ENCODE results near the gene S100A7. TPM values are rescaled to one million over a fixed set of nuclear protein-coding genes. Genes with fewer than 3 reads are reported as not detected.

Gene S100A7
- total and polyA plus RNA-seq, 2 donors (not counting 1 experiment from before 2014, with no cell fraction given), result not detected

- H2AFZ ChIP-seq (ENCODE audit: low read length), result no peak overlapping the region
- H3K4me2 ChIP-seq (ENCODE audit: extremely low read depth, insufficient read depth, low read length), result no peak overlapping the region
- H3K9me3 ChIP-seq (ENCODE audit: control insufficient read depth, insufficient read depth, low read depth, low read length), result no peaks in the 10 kb centered on the region
- no peaks in the 10 kb centered on the region for H3K79me2 ChIP-seq (ENCODE audit: control insufficient read depth, insufficient read depth, low read length)
- H3K9ac ChIP-seq (ENCODE audit: insufficient read depth, low read length), result no peak overlapping the region
- H3K27me3 ChIP-seq (ENCODE audit: control insufficient read depth, insufficient read depth, low read length), result peaks cover 4% of the 10 kb centered on the region
- no peaks in the 10 kb centered on the region for H3K36me3 ChIP-seq (ENCODE audit: control insufficient read depth, insufficient read depth, low read length)
- no peak overlapping the region for H3K4me3 ChIP-seq (replicated peaks in 1 of 4; ENCODE audit: control extremely low read depth in 1 of 4, insufficient read depth in 1 of 4, low read depth in 3 of 4, low read length in 4 of 4)
- H4K20me1 ChIP-seq (ENCODE audit: control insufficient read depth, extremely low read depth, insufficient read depth, low read length), result no peaks in the 10 kb centered on the region
- DNase-seq (ENCODE audit: low read depth in 2 of 2), result no peak
- H3K27ac ChIP-seq (ENCODE audit: insufficient read depth, low read length), result no peak overlapping the region
- H3K4me1 ChIP-seq (ENCODE audit: control insufficient read depth, extremely low read depth, insufficient read depth, low read length), result peaks cover 6% of the 10 kb centered on the region
- TF ChIP-seq EZH2 (IDR thresholded peaks at IDR 0.05; ENCODE audit: low read length, missing control alignments) (no peak), CTCF (conservative IDR thresholded peaks at IDR 0.05 in 1 of 2, IDR thresholded peaks at IDR 0.05 in 1 of 2; ENCODE audit: low read depth in 1 of 2, low read length in 2 of 2) (no peak)
Observed at GRCh38 chr1:153495536-153495935, 35.1 kb upstream of the S100A7 start.

GRCh38 chr1:153494976-153495535 lies 34.6 kb upstream of the S100A7 start:
- H3K4me2 ChIP-seq (ENCODE audit: extremely low read depth, insufficient read depth, low read length), result no peak overlapping the region
- H3K9ac ChIP-seq (ENCODE audit: insufficient read depth, low read length), result no peak overlapping the region
- H3K4me1 ChIP-seq (ENCODE audit: control insufficient read depth, extremely low read depth, insufficient read depth, low read length), result peaks cover 6% of the 10 kb centered on the region
- peaks cover 4% of the 10 kb centered on the region for H3K27me3 ChIP-seq (ENCODE audit: control insufficient read depth, insufficient read depth, low read length)
- H2AFZ ChIP-seq (ENCODE audit: low read length), result no peak overlapping the region
- H3K9me3 ChIP-seq (ENCODE audit: control insufficient read depth, insufficient read depth, low read depth, low read length), result no peaks in the 10 kb centered on the region
- TF ChIP-seq CTCF (conservative IDR thresholded peaks at IDR 0.05 in 1 of 2, IDR thresholded peaks at IDR 0.05 in 1 of 2; ENCODE audit: low read depth in 1 of 2, low read length in 2 of 2) (peak; percentile 85 to 97), EZH2 (IDR thresholded peaks at IDR 0.05; ENCODE audit: low read length, missing control alignments) (no peak)
- H3K4me3 ChIP-seq (replicated peaks in 1 of 4; ENCODE audit: control extremely low read depth in 1 of 4, insufficient read depth in 1 of 4, low read depth in 3 of 4, low read length in 4 of 4), result no peak overlapping the region
- H3K79me2 ChIP-seq (ENCODE audit: control insufficient read depth, insufficient read depth, low read length), result no peaks in the 10 kb centered on the region
- DNase-seq (ENCODE audit: low read depth in 2 of 2), result peak; percentile 52 to 70
- H4K20me1 ChIP-seq (ENCODE audit: control insufficient read depth, extremely low read depth, insufficient read depth, low read length), result no peaks in the 10 kb centered on the region
- no peaks in the 10 kb centered on the region for H3K36me3 ChIP-seq (ENCODE audit: control insufficient read depth, insufficient read depth, low read length)
- H3K27ac ChIP-seq (ENCODE audit: insufficient read depth, low read length), result no peak overlapping the region

GRCh38 chr1:153493343-153493960 lies 33.0 kb upstream of the S100A7 start:
- no peaks in the 10 kb centered on the region for H4K20me1 ChIP-seq (ENCODE audit: control insufficient read depth, extremely low read depth, insufficient read depth, low read length)
- no peak overlapping the region for H3K4me3 ChIP-seq (replicated peaks in 1 of 4; ENCODE audit: control extremely low read depth in 1 of 4, insufficient read depth in 1 of 4, low read depth in 3 of 4, low read length in 4 of 4)
- peaks cover 8% of the 10 kb centered on the region for H3K4me1 ChIP-seq (ENCODE audit: control insufficient read depth, extremely low read depth, insufficient read depth, low read length)
- no peak overlapping the region for H3K4me2 ChIP-seq (ENCODE audit: extremely low read depth, insufficient read depth, low read length)
- H3K36me3 ChIP-seq (ENCODE audit: control insufficient read depth, insufficient read depth, low read length), result no peaks in the 10 kb centered on the region
- no peaks in the 10 kb centered on the region for H3K27me3 ChIP-seq (ENCODE audit: control insufficient read depth, insufficient read depth, low read length)
- no peaks in the 10 kb centered on the region for H3K9me3 ChIP-seq (ENCODE audit: control insufficient read depth, insufficient read depth, low read depth, low read length)
- H3K27ac ChIP-seq (ENCODE audit: insufficient read depth, low read length), result no peak overlapping the region
- no peak for DNase-seq (ENCODE audit: low read depth in 2 of 2)
- TF ChIP-seq EZH2 (IDR thresholded peaks at IDR 0.05; ENCODE audit: low read length, missing control alignments) (no peak), CTCF (conservative IDR thresholded peaks at IDR 0.05 in 1 of 2, IDR thresholded peaks at IDR 0.05 in 1 of 2; ENCODE audit: low read depth in 1 of 2, low read length in 2 of 2) (no peak)
- no peak overlapping the region for H3K9ac ChIP-seq (ENCODE audit: insufficient read depth, low read length)
- no peaks in the 10 kb centered on the region for H3K79me2 ChIP-seq (ENCODE audit: control insufficient read depth, insufficient read depth, low read length)
- H2AFZ ChIP-seq (ENCODE audit: low read length), result no peak overlapping the region
